ENCODE results near the gene PPP1CA.
A peak's percentile ranks its signal among the peaks of the same experiment; 100 is the strongest.
"Not testable (repeated sequence)": the region's sequence is repeated elsewhere in the genome, so short reads cannot be mapped to it uniquely, and the experiment has no call there.

Gene PPP1CA

DNA sequence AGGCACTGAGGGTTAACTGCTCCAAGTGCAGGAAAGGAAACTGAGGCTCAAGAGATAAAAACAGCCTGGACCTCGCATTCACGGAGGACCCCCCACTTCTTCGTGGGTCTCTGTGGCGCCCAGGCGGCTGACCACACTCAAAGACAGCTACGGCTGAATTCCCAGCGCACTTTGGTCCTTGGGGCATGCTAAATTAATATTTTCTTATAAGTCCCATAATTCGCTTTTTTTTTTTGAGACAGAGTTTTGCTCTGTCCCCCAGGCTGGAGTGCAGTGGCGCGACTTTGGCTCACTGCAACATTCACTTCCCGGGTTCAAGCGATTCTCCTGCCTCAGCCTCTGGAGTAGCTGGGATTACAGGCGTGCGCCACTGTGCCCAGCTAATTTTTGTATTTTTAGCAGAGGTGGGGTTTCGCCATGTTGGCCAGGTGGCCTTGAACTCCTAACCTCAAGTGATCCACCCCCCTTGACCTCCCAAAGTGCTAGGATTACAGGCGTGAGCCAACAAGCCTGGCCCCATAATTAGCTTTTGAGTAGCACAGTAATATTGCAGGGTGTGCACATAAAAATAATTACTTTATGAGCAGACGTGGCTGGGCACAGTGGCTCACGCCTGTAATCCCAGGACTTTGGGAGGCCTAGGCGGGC, 658 bp upstream of the PPP1CA start:
- not testable (repeated sequence) for DNase-seq (ENCODE audit: low read depth)

DNA sequence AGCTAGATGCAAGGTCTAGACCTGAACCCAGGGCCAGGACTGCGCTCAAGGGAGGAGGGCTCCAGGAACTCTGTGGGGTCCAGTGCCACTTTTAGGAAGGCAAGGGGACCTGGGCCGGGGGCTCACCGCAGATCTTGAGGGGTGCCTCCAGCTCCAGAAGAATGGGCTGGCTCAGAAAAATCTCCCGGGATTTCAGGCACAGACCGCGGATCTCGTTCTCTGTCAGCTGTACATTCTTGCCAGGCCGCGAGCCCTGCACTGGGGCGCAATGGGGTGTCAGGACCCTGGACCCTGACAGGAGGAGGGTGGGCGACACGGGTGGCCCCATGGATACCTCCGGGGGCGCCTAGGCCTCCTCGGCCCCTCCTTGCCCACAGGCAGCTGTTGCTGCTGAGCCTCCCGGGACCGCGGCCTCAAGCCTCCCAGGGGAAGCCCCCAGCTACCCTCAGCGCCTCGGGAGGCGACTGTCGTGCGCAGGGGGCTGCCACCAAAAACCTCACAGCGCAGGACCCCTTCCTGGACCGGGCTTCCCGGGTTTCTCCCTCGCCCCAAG, 640 bp downstream of the PPP1CA start:
- DNase-seq (ENCODE audit: low read depth): peak; percentile 31

DNA sequence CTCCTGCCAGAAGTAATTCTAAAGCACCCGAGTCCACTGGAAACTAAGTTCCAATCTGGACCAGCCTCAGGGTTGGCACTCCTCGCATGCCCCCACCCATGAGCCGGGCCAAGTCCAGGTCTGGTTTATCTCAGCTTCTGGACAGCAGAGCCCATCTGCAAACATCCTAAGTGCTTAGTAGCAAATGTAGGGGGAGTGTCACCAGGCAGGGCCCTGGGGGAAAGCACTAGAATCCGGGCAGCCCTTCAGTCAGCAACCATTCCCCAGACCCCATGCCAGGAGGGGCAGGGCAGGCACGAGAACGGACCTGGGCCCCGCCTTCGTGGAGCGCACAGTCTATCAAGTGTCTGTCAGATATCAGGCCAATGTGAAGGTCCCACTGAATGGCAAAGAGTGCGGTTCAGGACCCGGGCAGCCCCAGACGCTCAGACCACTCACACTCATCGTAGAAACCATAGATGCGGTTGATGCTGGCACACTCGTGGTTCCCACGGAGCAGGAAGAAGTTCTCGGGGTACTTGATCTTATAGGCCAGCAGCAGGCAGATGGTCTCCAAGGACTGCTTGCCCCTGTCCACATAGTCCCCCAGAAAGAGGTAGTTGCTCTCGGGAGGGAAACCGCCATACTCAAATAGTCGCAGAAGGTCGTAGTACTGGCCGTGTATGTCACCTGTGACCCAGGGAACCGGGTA, 1.3 kb downstream of the PPP1CA start:
- no peak for DNase-seq (ENCODE audit: low read depth)

DNA sequence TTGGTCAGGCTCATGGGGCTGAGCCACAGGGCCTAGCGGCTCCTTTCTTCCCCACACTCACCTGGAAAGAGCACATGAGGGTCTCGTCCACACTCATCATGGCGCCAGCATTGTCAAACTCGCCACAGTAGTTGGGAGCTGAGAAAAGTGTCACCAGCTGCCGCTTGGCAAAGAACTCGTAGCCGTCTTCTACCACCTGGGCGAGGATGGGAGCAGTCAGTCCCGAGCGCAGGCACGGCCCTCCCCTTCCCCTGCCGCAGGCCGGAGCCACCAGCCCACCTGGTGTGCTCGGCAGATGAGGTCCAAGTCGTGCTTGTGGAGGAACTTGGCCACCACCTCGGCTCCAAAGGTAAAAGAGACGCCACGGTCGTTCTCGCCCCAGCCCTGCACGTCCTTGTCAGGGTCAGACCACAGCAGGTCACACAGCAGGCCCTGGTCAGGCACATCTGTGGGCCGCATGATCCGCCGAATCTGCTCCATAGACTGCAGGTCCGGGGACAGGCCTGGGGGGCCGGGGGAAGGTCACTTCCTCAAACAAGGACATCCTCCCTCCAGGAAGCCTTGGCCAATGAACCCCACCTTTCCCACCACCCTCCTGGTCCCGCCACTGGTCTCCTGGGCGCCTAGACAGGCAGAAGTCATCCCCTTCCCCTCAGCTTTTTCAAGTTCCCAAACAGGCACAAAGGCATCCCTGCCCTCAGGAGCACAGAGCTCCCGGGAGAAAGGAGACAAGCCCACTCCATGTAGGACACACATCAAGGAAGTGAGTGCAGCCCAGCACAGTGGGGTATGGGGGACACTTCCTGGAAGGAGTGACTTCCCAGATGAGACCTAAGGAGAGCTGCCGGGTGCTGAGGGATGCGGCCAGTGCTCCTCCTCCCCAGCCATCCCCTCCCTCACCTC, 2.7 kb downstream of the PPP1CA start:
- DNase-seq (ENCODE audit: low read depth): no peak

DNA sequence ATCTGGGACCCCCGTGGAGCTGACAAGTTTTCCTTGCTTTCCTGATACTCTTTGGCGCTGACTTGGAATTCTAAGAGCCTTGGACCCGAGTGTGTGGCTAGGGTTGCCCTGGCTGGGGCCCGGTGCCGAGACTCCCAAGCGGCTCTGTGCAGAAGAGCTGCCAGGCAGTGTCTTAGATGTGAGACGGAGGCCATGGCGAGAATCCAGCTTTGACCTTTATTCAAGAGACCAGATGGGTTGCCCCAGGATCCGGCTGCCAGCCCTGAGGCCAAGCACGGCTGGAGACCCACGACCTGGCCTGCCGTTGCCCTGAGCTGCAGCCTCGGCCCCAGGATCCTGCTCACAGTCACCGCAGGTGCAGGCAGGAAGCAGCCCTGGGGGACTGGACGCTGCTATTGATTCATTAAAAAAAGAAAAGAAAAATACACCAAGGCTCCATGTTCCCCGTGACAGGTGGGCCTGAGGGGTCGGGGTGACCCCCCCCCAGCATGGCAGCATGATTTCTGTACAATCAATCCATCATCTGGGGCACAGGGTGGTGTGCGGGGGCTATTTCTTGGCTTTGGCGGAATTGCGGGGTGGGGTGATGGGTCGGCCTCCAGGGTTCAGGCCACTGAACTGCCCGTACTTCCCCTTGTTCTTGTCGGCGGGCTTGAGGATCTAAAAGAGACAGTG, 3.5 kb downstream of the PPP1CA start:
- DNase-seq (ENCODE audit: low read depth): no peak

DNA sequence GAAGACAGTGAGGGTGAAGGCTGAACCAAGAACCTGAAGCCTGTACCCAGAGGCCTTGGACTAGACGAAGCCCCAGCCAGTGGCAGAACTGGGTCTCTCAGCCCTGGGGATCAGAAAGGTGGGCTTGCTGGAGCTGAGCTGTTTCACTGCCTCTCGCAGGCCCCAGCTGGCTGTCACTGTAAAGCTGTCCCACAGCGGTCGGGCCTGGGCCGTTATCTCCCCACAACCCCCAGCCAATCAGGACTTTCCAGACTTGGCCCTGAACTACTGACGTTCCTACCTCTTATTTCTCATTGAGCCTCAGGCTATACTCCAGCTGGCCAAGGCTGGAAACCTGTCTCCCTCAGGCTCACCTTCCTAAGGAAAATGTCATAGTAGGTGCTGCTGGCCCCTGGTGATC, 4.1 kb downstream of the PPP1CA start:
- DNase-seq (ENCODE audit: low read depth): no peak

DNA sequence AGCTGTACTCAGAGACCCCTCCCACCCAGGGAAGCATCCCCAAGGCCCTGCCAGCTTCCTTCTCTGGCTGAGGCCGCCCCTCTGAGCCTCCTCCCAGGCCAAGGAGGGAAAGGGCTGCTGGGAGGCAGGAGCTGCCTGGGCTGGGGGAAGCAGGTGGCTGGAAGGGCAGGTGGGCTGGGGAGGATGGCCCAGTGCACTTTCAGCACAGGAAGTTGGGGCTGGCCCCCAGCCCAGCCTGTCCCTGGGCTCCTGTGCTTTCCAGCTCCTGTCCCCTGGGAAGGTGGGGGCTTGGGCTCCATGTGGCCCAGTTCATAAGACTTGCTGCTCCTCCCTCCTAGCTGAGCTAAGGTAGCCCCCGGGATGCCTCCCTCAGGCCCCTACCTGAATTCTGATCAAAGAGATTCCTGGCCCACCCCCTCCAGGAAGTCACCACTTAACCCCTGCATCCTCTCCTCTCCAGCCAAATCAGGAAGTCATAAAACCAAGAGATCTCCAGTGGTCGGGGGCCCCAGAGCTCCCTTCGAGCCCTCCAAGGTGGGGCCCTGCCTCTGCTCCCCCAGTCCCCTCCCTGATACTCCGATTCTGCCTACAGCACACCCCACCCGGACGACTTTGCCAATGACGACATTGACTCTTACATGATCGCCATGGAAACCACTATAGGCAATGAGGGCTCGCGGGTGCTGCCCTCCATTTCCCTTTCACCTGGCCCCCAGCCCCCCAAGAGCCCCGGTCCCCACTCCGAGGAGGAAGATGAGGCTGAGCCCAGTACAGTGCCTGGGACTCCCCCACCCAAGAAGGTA, 4.9 kb downstream of the PPP1CA start:
- no peak for DNase-seq (ENCODE audit: low read depth)

DNA sequence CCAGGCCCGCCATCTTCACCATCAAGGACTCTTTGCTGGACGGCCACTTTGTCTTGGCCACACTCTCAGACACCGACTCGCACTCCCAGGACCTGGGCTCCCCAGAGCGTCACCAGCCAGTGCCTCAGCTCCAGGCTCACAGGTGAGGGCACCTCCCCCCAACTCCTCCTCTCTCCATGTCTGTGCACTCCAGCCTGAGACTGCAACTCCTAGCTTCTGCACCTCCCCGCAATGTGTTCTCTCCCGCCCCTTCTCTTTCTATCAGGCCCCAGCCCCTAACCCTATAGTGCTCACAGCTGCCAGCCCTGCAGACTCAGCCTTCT, 5.4 kb downstream of the PPP1CA start:
- no peak for DNase-seq (ENCODE audit: low read depth)

DNA sequence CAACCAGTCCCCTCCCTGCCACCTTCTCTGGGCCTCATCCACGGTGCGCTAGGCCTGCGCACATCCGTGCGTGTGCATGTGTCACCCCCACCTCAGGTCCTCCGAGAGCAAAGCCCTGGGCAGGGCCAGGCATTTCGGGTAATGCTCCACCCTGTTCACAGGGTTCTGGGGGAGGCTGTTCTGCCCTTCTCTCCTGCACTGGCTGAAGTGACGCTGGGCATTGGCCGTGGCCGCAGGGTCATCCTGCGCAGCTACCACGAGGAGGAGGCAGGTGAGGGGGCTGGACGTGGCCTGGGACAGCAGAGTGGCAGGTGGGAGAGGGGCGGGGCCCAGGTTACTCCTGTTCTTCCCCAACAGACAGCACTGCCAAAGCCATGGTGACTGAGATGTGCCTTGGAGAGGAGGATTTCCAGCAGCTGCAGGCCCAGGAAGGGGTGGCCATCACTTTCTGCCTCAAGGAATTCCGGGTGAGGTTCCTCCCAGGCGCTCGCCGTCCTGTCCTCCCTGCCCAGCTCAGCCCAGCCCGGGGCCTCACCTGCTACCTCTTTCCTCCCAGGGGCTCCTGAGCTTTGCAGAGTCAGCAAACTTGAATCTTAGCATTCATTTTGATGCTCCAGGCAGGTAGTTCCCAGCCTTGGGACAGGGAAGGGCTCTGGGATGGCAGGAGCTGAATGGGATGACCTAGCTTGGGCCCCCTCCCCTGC, 6.0 kb downstream of the PPP1CA start:
- DNase-seq (ENCODE audit: low read depth): no peak

DNA sequence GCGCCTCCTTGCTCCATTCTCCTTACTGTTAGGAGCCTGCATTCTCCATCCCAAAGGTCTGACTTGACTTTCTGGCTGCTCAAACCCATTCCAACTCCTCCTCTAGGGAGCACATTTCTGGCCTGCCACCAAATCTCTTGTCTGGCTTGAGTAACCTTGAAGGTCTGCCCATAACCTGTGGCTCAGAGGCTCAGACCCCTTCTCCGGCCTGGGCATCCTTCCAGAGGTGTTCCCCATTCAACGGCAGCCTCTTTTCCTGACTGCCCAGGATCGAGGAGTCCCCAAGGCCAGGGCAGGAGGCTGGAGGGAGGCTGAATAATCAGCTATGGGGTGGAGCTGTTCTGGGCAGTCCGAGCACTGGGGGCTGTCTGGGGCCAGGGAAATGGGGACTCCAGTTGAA, 7.7 kb downstream of the PPP1CA start:
- DNase-seq (ENCODE audit: low read depth): no peak

DNA sequence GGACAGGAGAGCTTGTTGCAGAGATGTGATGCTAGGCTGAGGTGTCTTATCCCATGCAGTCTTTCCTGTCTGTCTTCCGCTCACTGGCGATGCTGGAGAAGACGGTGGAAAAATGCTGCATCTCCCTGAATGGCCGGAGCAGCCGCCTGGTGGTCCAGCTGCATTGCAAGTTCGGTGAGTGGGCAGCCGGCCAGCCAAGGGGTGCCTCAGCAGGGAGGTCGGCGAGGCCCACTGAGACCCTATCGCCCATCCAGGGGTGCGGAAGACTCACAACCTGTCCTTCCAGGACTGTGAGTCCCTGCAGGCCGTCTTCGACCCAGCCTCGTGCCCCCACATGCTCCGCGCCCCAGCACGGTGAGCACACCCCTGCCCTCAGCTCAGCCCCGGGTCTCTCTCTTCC, 8.2 kb downstream of the PPP1CA start:
- no peak for DNase-seq (ENCODE audit: low read depth)

DNA sequence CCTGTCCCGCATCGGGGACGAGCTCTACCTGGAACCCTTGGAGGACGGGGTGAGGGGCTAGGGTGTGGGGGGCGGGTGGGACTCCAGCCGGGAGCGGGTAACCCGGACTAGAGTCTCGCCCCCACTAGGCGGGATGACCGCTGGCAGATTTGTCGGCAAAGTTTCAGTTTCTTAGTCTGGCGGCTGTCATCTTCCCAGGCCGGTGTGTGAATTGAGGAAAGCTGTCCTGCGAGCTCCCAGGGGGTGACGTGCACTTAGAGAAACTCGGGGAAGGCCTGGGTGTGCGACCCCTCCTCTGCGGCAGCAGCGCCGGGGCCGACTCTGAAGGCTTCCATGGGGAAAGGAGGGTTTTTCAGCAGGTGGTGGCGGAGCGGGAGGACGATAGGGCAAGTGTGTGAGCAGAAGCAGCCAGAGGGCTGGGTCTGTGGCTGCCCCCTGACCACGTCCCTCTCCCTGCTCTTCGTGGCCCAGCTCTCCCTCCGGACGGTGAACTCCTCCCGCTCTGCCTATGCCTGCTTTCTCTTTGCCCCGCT, 9.4 kb downstream of the PPP1CA start:
- DNase-seq (ENCODE audit: low read depth): no peak

DNA sequence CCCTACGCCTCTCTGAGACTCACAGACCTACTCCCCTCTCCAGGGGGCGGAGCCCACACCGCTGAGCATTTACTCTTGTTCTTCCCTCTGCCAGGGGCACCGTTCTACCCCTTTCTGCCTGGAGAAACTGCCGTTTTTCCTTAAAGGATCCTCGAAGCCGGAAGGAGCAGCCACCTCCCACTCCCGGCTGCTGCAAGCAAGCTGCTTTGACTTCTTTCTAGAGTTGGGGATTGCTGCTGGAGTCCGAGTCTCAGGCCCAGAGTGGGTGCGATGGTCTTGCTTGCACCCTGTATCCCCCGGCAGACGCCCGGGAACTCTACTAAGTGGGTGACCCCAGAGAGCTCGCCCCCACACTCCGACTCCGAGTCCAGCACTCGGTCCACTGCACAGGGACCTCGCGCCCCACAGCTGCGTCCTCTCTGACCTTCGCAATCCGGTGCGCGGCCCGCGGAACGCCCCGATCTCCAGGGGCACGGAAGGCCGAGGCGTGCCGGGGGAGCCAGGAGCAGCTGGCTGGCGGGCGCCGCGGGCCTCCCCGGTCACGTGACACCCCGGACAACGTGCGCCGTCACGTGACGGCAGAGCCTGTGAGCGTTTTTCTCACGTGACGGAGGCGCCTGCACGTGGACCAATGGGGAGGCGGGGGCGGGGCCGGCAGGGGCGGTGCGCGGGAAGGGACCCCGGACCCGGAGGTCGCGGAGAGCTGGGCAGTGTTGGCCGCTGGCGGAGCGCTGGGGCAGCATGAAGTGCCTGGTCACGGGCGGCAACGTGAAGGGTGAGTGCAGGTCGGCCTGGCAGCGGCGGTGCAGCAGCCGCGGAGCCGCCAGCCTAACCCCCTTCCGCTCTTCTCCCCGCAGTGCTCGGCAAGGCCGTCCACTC, 10.1 kb downstream of the PPP1CA start, which contains the start of gene RAD9A:
Gene RAD9A, plus strand, starts transcription at position 683 of the 879 bp plus-strand sequence. Its CDS starts 59 bp downstream, at position 742.
- peak; percentile 89 for DNase-seq (ENCODE audit: low read depth)

DNA sequence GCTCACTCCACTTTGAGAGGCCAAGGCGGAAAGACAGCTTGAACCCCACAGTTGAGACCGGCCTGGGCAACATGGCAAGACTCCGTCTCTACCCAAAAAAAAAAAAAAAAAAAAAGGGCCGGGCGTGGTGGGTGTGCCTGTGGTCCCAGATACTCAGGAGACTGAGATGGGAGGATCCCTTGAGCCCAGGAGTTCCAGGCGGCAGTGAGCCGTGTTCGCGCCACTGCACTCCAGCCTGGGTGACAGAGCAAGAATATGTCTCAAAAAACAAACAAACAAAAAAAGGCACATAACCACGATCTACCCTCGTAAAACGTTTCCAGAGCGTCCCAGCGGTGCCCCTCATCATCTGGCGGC, 10.7 kb downstream of the PPP1CA start:
- DNase-seq (ENCODE audit: low read depth): no peak

DNA sequence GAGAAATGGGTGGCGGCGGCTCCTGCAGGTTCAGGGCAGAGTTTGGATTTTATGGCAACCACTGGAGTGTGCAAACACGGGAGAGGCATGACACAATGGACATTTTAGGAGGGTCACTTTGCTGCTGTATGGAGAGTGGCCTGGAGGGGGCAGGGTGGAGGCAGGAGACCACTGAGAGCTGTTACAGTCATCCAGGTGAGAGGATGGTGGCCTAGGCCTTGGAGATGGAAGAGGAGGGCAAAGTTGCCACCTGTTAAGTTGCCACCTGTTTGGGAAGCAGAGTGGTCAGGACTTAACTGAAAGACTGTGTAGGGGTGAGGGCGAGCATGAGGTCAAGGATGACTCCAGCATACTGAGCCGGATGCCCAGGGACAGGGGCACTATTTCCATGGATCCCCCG, 12.2 kb downstream of the PPP1CA start:
- DNase-seq (ENCODE audit: low read depth): no peak

DNA sequence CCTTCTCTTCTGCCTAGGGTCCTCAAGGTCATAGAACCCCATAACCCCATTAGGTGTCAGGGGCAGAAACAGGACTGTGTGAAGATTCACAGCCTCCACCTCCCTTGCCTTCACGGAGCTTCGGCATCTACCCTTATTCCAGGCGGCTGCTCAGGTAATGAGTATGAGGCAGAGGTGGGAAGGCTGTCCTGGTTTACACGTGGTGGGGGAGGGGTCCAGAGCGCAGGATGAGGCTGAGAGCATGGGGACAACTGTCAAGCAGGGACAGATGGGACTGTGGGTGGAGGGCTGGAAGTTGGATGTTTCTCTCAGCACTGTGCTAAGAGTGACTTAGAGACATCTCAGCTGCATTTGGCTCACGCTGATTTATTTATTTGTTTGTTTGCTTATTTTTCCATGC, 14.1 kb downstream of the PPP1CA start:
- DNase-seq (ENCODE audit: low read depth): no peak

DNA sequence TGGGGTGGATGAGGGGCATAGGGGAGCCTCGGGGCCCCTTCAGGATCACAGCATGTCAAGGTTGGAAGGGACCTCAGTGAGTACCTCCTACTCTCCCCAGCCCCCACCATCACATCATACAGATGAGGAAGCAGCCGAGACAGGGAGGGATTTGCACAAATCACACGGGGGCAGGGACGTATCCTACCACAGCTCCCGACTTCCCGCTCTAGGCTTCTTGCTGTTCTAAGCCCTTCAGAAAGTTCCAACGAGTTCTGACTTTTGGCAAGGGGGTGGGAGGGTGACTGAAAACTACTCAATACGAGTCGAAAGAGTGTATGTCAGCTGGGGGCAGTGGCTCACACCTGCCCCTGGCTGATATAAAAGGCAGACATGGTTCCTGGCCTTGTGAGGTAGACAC, 14.6 kb downstream of the PPP1CA start:
- DNase-seq (ENCODE audit: low read depth): no peak

DNA sequence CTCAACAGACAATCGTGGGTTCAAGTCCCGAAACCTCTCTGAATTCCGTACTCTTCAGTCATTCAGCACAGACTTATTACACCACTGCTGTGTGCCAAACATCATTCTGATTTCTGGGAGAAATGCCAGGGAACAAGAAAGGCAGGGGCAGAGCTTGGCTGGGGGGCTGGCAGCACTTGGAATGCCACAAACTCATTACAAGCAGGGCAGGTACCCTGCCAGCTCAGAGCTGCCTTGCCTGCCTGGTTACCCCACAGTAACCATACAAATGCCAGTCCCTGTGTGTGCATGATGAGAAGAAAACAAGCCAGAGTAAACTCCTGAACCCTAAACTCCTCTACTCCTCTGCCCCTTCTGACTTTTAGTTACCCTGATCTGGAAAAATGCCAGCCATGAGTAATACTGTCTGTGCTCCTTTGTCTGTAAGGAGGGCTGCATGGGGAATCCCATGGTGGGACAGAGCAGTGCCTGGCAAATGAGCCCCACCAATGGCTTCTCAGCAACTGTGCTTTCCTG, 16.7 kb downstream of the PPP1CA start:
- peak; percentile 53 for DNase-seq (ENCODE audit: low read depth)

All from iris pigment epithelial cell (primary cell).